Measurements from ENCODE around the gene THSD4. TPM values are rescaled to one million over a fixed set of nuclear protein-coding genes. Genes with fewer than 3 reads are reported as not detected.

Gene THSD4
- total RNA-seq, 1 experiment from 2014 or later = 0.29 TPM

- H3K27me3 ChIP-seq (replicated peaks; ENCODE audit: control insufficient read depth, insufficient read depth, low read length) = no peaks in the 10 kb centered on the region
- ChIA-PET POLR2A (no interaction called here), CTCF (no interaction called here)
- no peaks in the 10 kb centered on the region for H3K36me3 ChIP-seq (ENCODE audit: control insufficient read depth, insufficient read depth, low read length)
- TF ChIP-seq CTCF (IDR thresholded peaks at IDR 0.05; ENCODE audit: insufficient read depth in 1 of 2, low read depth in 1 of 2, low read length in 1 of 2, severe bottlenecking in 1 of 2, unreplicated experiment in 1 of 2) = no peak
- Mint-ChIP-seq H3K9me3 (ENCODE audit: unreplicated experiment) (no peaks in the 10 kb centered on the region), H3K27ac (ENCODE audit: unreplicated experiment) (no peak overlapping the region), H3K36me3 (ENCODE audit: insufficient read depth, unreplicated experiment) (no peaks in the 10 kb centered on the region), H3K4me1 (ENCODE audit: low read depth, unreplicated experiment) (peaks cover 9% of the 10 kb centered on the region), H3K4me3 (ENCODE audit: unreplicated experiment) (no peak overlapping the region), H3K27me3 (ENCODE audit: insufficient read depth, unreplicated experiment) (peaks cover 3% of the 10 kb centered on the region)
- no peaks in the 10 kb centered on the region for H3K9me3 ChIP-seq
- H3K4me3 ChIP-seq (ENCODE audit: low read depth, low read length) = no peak overlapping the region
- no TSS peak for BruUV-seq (replicated peaks)
- H3K4me1 ChIP-seq = no peaks in the 10 kb centered on the region
- intact Hi-C loops (cut with micrococcal nuclease; ENCODE audit: unreplicated experiment) = loop anchor here (10.0 kb wide), 1 partner anchor 694 kb away; no protein-coding TSS in a partner anchor
- no peak for DNase-seq
Observed at GRCh38 chr15:71110405-71111180, 4.7 kb upstream of the THSD4 start.

DNA sequence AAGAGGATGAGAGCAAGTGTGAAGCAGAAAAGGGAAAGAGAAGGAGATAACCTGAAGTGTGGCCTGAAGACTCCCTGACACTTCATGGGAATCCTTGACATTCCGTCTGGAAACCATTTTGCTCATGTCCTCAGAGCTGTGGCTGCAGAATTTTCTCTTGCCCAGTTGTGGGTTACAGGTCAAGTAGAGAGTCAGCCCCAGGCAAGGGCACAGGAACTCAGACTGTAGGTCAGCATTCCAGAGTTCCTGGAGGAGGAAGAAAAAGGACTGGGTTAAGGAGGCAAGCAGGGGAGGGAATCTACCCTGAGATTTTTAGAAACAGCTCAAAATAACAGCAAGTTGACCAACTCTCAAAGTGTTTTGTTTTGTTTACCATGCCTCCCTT is 4.1 kb upstream of the THSD4 start:
- Mint-ChIP-seq H3K9me3 (ENCODE audit: unreplicated experiment) (no peaks in the 10 kb centered on the region), H3K4me1 (ENCODE audit: low read depth, unreplicated experiment) (peaks cover 9% of the 10 kb centered on the region), H3K36me3 (ENCODE audit: insufficient read depth, unreplicated experiment) (no peaks in the 10 kb centered on the region), H3K27me3 (ENCODE audit: insufficient read depth, unreplicated experiment) (peaks cover 3% of the 10 kb centered on the region), H3K27ac (ENCODE audit: unreplicated experiment) (no peak overlapping the region), H3K4me3 (ENCODE audit: unreplicated experiment) (no peak overlapping the region)
- Histone ChIP-seq H3K27me3 (replicated peaks; ENCODE audit: control insufficient read depth, insufficient read depth, low read length) (no peaks in the 10 kb centered on the region), H3K4me3 (ENCODE audit: low read depth, low read length) (no peak overlapping the region), H3K4me1 (no peaks in the 10 kb centered on the region; the same call in 1 of the 2 replicates), H3K36me3 (ENCODE audit: control insufficient read depth, insufficient read depth, low read length) (no peaks in the 10 kb centered on the region), H3K9me3 (no peaks in the 10 kb centered on the region)
- intact Hi-C loops (cut with micrococcal nuclease; ENCODE audit: unreplicated experiment) = loop anchor here (10.0 kb wide), 1 partner anchor 694 kb away; no protein-coding TSS in a partner anchor
- ChIA-PET POLR2A (no interaction called here), CTCF (no interaction called here)
- TF ChIP-seq CTCF (IDR thresholded peaks at IDR 0.05; ENCODE audit: insufficient read depth in 1 of 2, low read depth in 1 of 2, low read length in 1 of 2, severe bottlenecking in 1 of 2, unreplicated experiment in 1 of 2) = no peak
- no peak for DNase-seq
- no TSS peak for BruUV-seq (replicated peaks)

DNA sequence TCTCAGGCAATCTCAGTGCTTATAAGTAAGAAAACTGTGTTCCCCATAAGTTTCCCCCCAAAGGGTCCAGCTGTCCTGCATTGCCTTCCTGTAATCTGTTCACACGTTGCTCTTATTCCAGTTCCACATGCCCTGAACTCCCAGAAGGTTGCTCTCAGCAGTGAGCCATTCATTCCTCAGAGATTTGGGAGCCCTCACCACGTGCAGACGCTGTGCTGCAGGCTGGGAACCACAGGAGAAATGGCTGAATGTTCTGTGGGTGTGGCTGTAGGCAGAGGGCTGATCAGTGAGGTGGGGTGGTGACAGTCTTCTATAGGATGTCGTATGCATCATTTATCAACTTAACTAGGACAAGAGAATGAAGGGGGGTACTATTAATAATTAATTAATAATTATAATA is 3.3 kb upstream of the THSD4 start:
- TF ChIP-seq CTCF (IDR thresholded peaks at IDR 0.05; ENCODE audit: insufficient read depth in 1 of 2, low read depth in 1 of 2, low read length in 1 of 2, severe bottlenecking in 1 of 2, unreplicated experiment in 1 of 2) = no peak
- Mint-ChIP-seq H3K9me3 (ENCODE audit: unreplicated experiment) (no peaks in the 10 kb centered on the region), H3K4me1 (ENCODE audit: low read depth, unreplicated experiment) (peaks cover 9% of the 10 kb centered on the region), H3K27ac (ENCODE audit: unreplicated experiment) (no peak overlapping the region), H3K27me3 (ENCODE audit: insufficient read depth, unreplicated experiment) (peaks cover 9% of the 10 kb centered on the region), H3K36me3 (ENCODE audit: insufficient read depth, unreplicated experiment) (no peaks in the 10 kb centered on the region), H3K4me3 (ENCODE audit: unreplicated experiment) (no peak overlapping the region)
- intact Hi-C loops (cut with micrococcal nuclease; ENCODE audit: unreplicated experiment) = loop anchor here (10.0 kb wide), 1 partner anchor 693 kb away; no protein-coding TSS in a partner anchor
- no peak overlapping the region for H3K4me3 ChIP-seq (ENCODE audit: low read depth, low read length)
- H3K9me3 ChIP-seq = no peaks in the 10 kb centered on the region
- no TSS peak for BruUV-seq (replicated peaks)
- ChIA-PET CTCF (no interaction called here), POLR2A (no interaction called here)
- H3K4me1 ChIP-seq = no peaks in the 10 kb centered on the region; the same call in 1 of the 2 replicates
- no peaks in the 10 kb centered on the region for H3K36me3 ChIP-seq (ENCODE audit: control insufficient read depth, insufficient read depth, low read length)
- H3K27me3 ChIP-seq (replicated peaks; ENCODE audit: control insufficient read depth, insufficient read depth, low read length) = no peaks in the 10 kb centered on the region
- DNase-seq = no peak
